ENCODE results near the gene ADD3.

Gene ADD3

GRCh38 chr10:110005719-110006118 is 2.1 kb upstream of the ADD3 start:
- no peak for DNase-seq (ENCODE audit: low spot score)

GRCh38 chr10:110006358-110007160 is 1.2 kb upstream of the ADD3 start:
- DNase-seq (ENCODE audit: low spot score): peak; percentile 21

- no peak for DNase-seq (ENCODE audit: low spot score)
Observed at GRCh38 chr10:110007161-110007700, 553 bp upstream of the ADD3 start.

- peak; percentile 30 for DNase-seq (ENCODE audit: low spot score)
Observed at GRCh38 chr10:110008518-110009339, 945 bp downstream of the ADD3 start.

GRCh38 chr10:110009736-110010475 is 2.1 kb downstream of the ADD3 start:
- no peak for DNase-seq (ENCODE audit: low spot score)

GRCh38 chr10:110010486-110011378 is 2.9 kb downstream of the ADD3 start:
- DNase-seq (ENCODE audit: low spot score): no peak

GRCh38 chr10:110011681-110012080 is 3.9 kb downstream of the ADD3 start:
- no peak for DNase-seq (ENCODE audit: low spot score)

GRCh38 chr10:110013630-110014293 is 6.0 kb downstream of the ADD3 start:
- DNase-seq (ENCODE audit: low spot score): no peak

GRCh38 chr10:110016039-110016438 is 8.3 kb downstream of the ADD3 start:
- peak; percentile 12 for DNase-seq (ENCODE audit: low spot score)

GRCh38 chr10:110017052-110017451 is 9.3 kb downstream of the ADD3 start:
- DNase-seq (ENCODE audit: low spot score): no peak

- DNase-seq (ENCODE audit: low spot score): no peak
Observed at GRCh38 chr10:110017907-110018306, 10.1 kb downstream of the ADD3 start.

- no peak for DNase-seq (ENCODE audit: low spot score)
Observed at GRCh38 chr10:110020265-110020664, 12.5 kb downstream of the ADD3 start.

- no peak for DNase-seq (ENCODE audit: low spot score)
Observed at GRCh38 chr10:110022716-110023504, 15.1 kb downstream of the ADD3 start.

- no peak for DNase-seq (ENCODE audit: low spot score)
Observed at GRCh38 chr10:110023785-110024465, 16.1 kb downstream of the ADD3 start.

GRCh38 chr10:110029450-110029849 is 21.7 kb downstream of the ADD3 start:
- no peak for DNase-seq (ENCODE audit: low spot score)

GRCh38 chr10:110032801-110033700 is 25.3 kb downstream of the ADD3 start:
- DNase-seq (ENCODE audit: low spot score): no peak

- DNase-seq (ENCODE audit: low spot score): no peak
Observed at GRCh38 chr10:110033701-110034235, 26.0 kb downstream of the ADD3 start.

GRCh38 chr10:110034596-110034995 is 26.8 kb downstream of the ADD3 start:
- DNase-seq (ENCODE audit: low spot score): no peak
